ENCODE data around the gene CNDP1.

DNA sequence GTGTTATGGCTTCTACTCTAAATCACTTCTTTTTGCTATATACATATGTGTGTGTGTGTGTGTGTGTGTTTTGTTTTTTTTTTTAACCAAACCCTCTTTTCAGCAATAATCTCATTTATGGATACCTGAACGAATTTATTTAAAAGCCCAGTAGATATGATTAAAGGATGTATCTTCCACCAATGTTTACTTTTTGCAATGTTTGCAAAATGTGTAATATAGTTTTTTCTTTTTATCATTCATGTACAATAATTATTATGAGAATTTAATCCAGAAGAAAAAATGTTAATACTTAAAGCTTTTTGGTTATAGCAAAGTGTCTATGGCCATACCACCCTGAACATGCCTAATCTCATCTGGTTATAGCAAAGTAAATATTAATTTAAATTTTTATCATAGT lies 39.8 kb upstream of the CNDP1 start:
- TF ChIP-seq ZBTB7A (IDR thresholded peaks at IDR 0.05; ENCODE audit: low read depth) (no peak), TCF12 (IDR thresholded peaks at IDR 0.05; ENCODE audit: low read depth) (no peak), TEAD4 (IDR thresholded peaks at IDR 0.05) (no peak), NFIC (IDR thresholded peaks at IDR 0.05) (no peak), CEBPB (IDR thresholded peaks at IDR 0.05) (no peak), EP300 (IDR thresholded peaks at IDR 0.05; ENCODE audit: borderline replicate concordance) (no peak), FOXM1 (IDR thresholded peaks at IDR 0.05; ENCODE audit: borderline replicate concordance, low read depth) (no peak), USF1 (IDR thresholded peaks at IDR 0.05) (no peak), RAD21 (IDR thresholded peaks at IDR 0.05; ENCODE audit: low read depth) (no peak), MAX (IDR thresholded peaks at IDR 0.05) (no peak), YY1 (IDR thresholded peaks at IDR 0.05; ENCODE audit: low read depth) (no peak)
- TF ChIP-seq, protein P1, sequence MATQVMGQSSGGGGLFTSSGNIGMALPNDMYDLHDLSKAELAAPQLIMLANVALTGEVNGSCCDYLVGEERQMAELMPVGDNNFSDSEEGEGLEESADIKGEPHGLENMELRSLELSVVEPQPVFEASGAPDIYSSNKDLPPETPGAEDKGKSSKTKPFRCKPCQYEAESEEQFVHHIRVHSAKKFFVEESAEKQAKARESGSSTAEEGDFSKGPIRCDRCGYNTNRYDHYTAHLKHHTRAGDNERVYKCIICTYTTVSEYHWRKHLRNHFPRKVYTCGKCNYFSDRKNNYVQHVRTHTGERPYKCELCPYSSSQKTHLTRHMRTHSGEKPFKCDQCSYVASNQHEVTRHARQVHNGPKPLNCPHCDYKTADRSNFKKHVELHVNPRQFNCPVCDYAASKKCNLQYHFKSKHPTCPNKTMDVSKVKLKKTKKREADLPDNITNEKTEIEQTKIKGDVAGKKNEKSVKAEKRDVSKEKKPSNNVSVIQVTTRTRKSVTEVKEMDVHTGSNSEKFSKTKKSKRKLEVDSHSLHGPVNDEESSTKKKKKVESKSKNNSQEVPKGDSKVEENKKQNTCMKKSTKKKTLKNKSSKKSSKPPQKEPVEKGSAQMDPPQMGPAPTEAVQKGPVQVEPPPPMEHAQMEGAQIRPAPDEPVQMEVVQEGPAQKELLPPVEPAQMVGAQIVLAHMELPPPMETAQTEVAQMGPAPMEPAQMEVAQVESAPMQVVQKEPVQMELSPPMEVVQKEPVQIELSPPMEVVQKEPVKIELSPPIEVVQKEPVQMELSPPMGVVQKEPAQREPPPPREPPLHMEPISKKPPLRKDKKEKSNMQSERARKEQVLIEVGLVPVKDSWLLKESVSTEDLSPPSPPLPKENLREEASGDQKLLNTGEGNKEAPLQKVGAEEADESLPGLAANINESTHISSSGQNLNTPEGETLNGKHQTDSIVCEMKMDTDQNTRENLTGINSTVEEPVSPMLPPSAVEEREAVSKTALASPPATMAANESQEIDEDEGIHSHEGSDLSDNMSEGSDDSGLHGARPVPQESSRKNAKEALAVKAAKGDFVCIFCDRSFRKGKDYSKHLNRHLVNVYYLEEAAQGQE (IDR thresholded peaks at IDR 0.05; ENCODE audit: low read depth) = no peak

Measured in Ishikawa (cell line).